ENCODE measurements around the gene WT1. TPM values are rescaled to one million over a fixed set of nuclear protein-coding genes. Genes with fewer than 3 reads are reported as not detected.

WT1 gene
- total and polyA plus RNA-seq, 2 of the 13 experiments (the other 11 are each of a cell fraction or from before 2014, with no cell fraction given): 0.15 to 0.31 TPM

- no peak for TF ChIP-seq MYC (CRISPR knock-in tag; IDR thresholded peaks at IDR 0.05; ENCODE audit: borderline replicate concordance)
- no peak for TF ChIP-seq HMG20A (CRISPR knock-in tag; IDR thresholded peaks at IDR 0.05; ENCODE audit: borderline replicate concordance)
- TF ChIP-seq, protein P1, sequence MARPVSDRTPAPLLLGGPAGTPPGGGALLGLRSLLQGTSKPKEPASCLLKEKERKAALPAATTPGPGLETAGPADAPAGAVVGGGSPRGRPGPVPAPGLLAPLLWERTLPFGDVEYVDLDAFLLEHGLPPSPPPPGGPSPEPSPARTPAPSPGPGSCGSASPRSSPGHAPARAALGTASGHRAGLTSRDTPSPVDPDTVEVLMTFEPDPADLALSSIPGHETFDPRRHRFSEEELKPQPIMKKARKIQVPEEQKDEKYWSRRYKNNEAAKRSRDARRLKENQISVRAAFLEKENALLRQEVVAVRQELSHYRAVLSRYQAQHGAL (CRISPR knock-in tag; IDR thresholded peaks at IDR 0.05; ENCODE audit: not compliant biosample characterization): no peak
- no peak for TF ChIP-seq CCDC6 (CRISPR knock-in tag; IDR thresholded peaks at IDR 0.05)
- TF ChIP-seq BHLHE40 (IDR thresholded peaks at IDR 0.05; ENCODE audit: low read length): no peak
- TF ChIP-seq, protein P2, sequence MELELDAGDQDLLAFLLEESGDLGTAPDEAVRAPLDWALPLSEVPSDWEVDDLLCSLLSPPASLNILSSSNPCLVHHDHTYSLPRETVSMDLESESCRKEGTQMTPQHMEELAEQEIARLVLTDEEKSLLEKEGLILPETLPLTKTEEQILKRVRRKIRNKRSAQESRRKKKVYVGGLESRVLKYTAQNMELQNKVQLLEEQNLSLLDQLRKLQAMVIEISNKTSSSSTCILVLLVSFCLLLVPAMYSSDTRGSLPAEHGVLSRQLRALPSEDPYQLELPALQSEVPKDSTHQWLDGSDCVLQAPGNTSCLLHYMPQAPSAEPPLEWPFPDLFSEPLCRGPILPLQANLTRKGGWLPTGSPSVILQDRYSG (CRISPR knock-in tag; IDR thresholded peaks at IDR 0.05): no peak
- peak; percentile 39; the same call in 1 of the 2 replicates for TF ChIP-seq CEBPB (IDR thresholded peaks at IDR 0.05; ENCODE audit: borderline replicate concordance, low read depth, low read length)
- TF ChIP-seq, protein P3, sequence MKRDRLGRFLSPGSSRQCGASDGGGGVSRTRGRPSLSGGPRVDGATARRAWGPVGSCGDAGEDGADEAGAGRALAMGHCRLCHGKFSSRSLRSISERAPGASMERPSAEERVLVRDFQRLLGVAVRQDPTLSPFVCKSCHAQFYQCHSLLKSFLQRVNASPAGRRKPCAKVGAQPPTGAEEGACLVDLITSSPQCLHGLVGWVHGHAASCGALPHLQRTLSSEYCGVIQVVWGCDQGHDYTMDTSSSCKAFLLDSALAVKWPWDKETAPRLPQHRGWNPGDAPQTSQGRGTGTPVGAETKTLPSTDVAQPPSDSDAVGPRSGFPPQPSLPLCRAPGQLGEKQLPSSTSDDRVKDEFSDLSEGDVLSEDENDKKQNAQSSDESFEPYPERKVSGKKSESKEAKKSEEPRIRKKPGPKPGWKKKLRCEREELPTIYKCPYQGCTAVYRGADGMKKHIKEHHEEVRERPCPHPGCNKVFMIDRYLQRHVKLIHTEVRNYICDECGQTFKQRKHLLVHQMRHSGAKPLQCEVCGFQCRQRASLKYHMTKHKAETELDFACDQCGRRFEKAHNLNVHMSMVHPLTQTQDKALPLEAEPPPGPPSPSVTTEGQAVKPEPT (CRISPR knock-in tag; IDR thresholded peaks at IDR 0.05; ENCODE audit: low read depth): no peak
- Histone ChIP-seq H4K20me1 (ENCODE audit: insufficient read depth, low read length) (no peaks in the 10 kb centered on the region), H3K4me2 (ENCODE audit: low read depth, low read length) (no peak overlapping the region), H3K9ac (ENCODE audit: insufficient read depth, low read depth, low read length) (no peak overlapping the region), H3K36me3 (replicated peaks in 1 of 2; ENCODE audit: control insufficient read depth in 1 of 2, insufficient read depth in 2 of 2, low read length in 2 of 2) (no peaks in the 10 kb centered on the region), H3K4me1 (ENCODE audit: insufficient read depth, low read length) (no peaks in the 10 kb centered on the region), H2AFZ (ENCODE audit: low read length) (no peak overlapping the region), H3K27ac (ENCODE audit: extremely low read length, insufficient read depth, low read length) (no peak overlapping the region), H3K79me2 (ENCODE audit: insufficient read depth, low read length) (no peaks in the 10 kb centered on the region), H3K27me3 (ENCODE audit: control insufficient read depth in 1 of 2, insufficient read depth in 2 of 2, low read length in 2 of 2) (0 out of 5 replicates have a peak, but pooled peaks cover 0 to 4% of the 10 kb centered on the region in 2 experiments), H3K9me3 (ENCODE audit: low read length) (no peaks in the 10 kb centered on the region), H3K4me3 (replicated peaks in 1 of 3; ENCODE audit: insufficient read depth in 1 of 3, low read depth in 2 of 3, low read length in 3 of 3) (no peak overlapping the region)
- ChIA-PET CTCF (ENCODE audit: low intra/inter-chr PET ratio, low total read pairs) (no interaction called here), POLR2A (no interaction called here)
- DNase-seq (ENCODE audit: low spot score) (no peak), ATAC-seq (no peak), FAIRE-seq (no peak)
- intact Hi-C loops (cut with micrococcal nuclease; ENCODE audit: unreplicated experiment): no loop called here
- BruUV-seq (replicated peaks): no TSS peak
- in situ Hi-C loops (cut with HindIII; ENCODE audit: extremely low pct_ligation_motif_present, low pct_unique_long_range_greater_than_20kb): no loop called here
- 0% methylated on average over 1 of the region's 1 CpG for WGBS (ENCODE audit: low lambda C conversion rate)
Observed at GRCh38 chr11:32469791-32470190, 34.5 kb upstream of the WT1 start.

Data from HepG2 (cell line).